Measurements from ENCODE around the gene PLCD1.
"Not testable (repeated sequence)": the region's sequence is repeated elsewhere in the genome, so short reads cannot be mapped to it uniquely, and the experiment has no call there.

Gene PLCD1

GRCh38 chr3:38033586-38033985 lies 4.1 kb upstream of the PLCD1 start:
- H3K36me3 ChIP-seq (replicated peaks in 1 of 2; ENCODE audit: control insufficient read depth in 2 of 2, insufficient read depth in 2 of 2, low read length in 2 of 2); DNase-seq (ENCODE audit: low spot score); H3K79me1 ChIP-seq (ENCODE audit: low read depth, low read length); H3K14ac ChIP-seq (ENCODE audit: low read length); H3K4me3 ChIP-seq (ENCODE audit: low read length in 2 of 2); H2BK120ac ChIP-seq (ENCODE audit: low read depth, low read length); H2BK5ac ChIP-seq (ENCODE audit: low read length); H3K9me3 ChIP-seq (replicated peaks in 1 of 2; ENCODE audit: control insufficient read depth in 2 of 2, insufficient read depth in 1 of 2, low read depth in 1 of 2, low read length in 2 of 2); H2BK12ac ChIP-seq (ENCODE audit: low read length); H3K4ac ChIP-seq (ENCODE audit: low read length); H3K9ac ChIP-seq (ENCODE audit: low read depth, low read length, poor library complexity); H3K23ac ChIP-seq (ENCODE audit: low read depth, low read length, poor library complexity); H2BK15ac ChIP-seq (ENCODE audit: low read length); H4K91ac ChIP-seq (ENCODE audit: low read depth, low read length, poor library complexity); H3K27ac ChIP-seq (replicated peaks; ENCODE audit: low read length); H2AK5ac ChIP-seq (ENCODE audit: low read depth, low read length); H3K4me2 ChIP-seq (ENCODE audit: insufficient read depth, low read length, poor library complexity, severe bottlenecking); H3K4me1 ChIP-seq (ENCODE audit: control insufficient read depth in 2 of 2, insufficient read depth in 1 of 2, low read depth in 1 of 2, low read length in 2 of 2); H2AFZ ChIP-seq (ENCODE audit: low read length); H4K8ac ChIP-seq (ENCODE audit: low read depth, low read length); H3K18ac ChIP-seq (ENCODE audit: low read length): not testable (repeated sequence)
- H3K27me3 ChIP-seq (ENCODE audit: control insufficient read depth in 3 of 3, insufficient read depth in 3 of 3, low read depth in 1 of 3, low read length in 3 of 3): peaks cover 0 to 33% (median 11%) of the 10 kb centered on the region in 3 experiments
- WGBS, 2 donors (ENCODE audit: extremely low coverage in 2 of 2, insufficient read length in 2 of 2, insufficient replicate concordance in 1 of 2): no CpG with 5 or more reads among the region's 7 CpGs

- Histone ChIP-seq H3K23ac (ENCODE audit: low read depth, low read length, poor library complexity) (no peak overlapping the region), H3K4me2 (ENCODE audit: insufficient read depth, low read length, poor library complexity, severe bottlenecking) (no peak overlapping the region), H3K36me3 (replicated peaks in 1 of 2; ENCODE audit: control insufficient read depth in 2 of 2, insufficient read depth in 2 of 2, low read length in 2 of 2) (peaks cover 3 to 8% of the 10 kb centered on the region in 2 donors), H3K9ac (ENCODE audit: low read depth, low read length, poor library complexity) (no peak overlapping the region), H3K27ac (replicated peaks; ENCODE audit: low read length) (no peak overlapping the region), H2BK15ac (ENCODE audit: low read length) (no peak overlapping the region), H3K14ac (ENCODE audit: low read length) (no peak overlapping the region), H4K8ac (ENCODE audit: low read depth, low read length) (no peak overlapping the region), H2BK5ac (ENCODE audit: low read length) (no peak overlapping the region), H4K91ac (ENCODE audit: low read depth, low read length, poor library complexity) (no peak overlapping the region), H2AK5ac (ENCODE audit: low read depth, low read length) (no peak overlapping the region), H3K79me1 (ENCODE audit: low read depth, low read length) (peaks cover 5% of the 10 kb centered on the region), H3K18ac (ENCODE audit: low read length) (no peak overlapping the region), H3K4ac (ENCODE audit: low read length) (no peak overlapping the region), H2AFZ (ENCODE audit: low read length) (no peak overlapping the region), H3K27me3 (ENCODE audit: control insufficient read depth in 3 of 3, insufficient read depth in 3 of 3, low read depth in 1 of 3, low read length in 3 of 3) (peaks cover 0 to 22% (median 18%) of the 10 kb centered on the region in 3 experiments), H3K4me1 (ENCODE audit: control insufficient read depth in 2 of 2, insufficient read depth in 1 of 2, low read depth in 1 of 2, low read length in 2 of 2) (peaks cover 12 to 15% of the 10 kb centered on the region in 2 donors), H2BK12ac (ENCODE audit: low read length) (no peak overlapping the region), H3K4me3 (ENCODE audit: low read length in 2 of 2) (no peak overlapping the region), H2BK120ac (ENCODE audit: low read depth, low read length) (no peak overlapping the region), H3K9me3 (replicated peaks in 1 of 2; ENCODE audit: control insufficient read depth in 2 of 2, insufficient read depth in 1 of 2, low read depth in 1 of 2, low read length in 2 of 2) (no peaks in the 10 kb centered on the region)
- no peak for DNase-seq (ENCODE audit: low spot score)
- WGBS, 2 donors (ENCODE audit: extremely low coverage in 2 of 2, insufficient read length in 2 of 2, insufficient replicate concordance in 1 of 2): no CpG with 5 or more reads among the region's 1 CpG
These were observed 3.0 kb upstream of the PLCD1 start for GRCh38 chr3:38032328-38032865.

GRCh38 chr3:38031022-38031994 lies 1.9 kb upstream of the PLCD1 start:
- H3K36me3 ChIP-seq (replicated peaks in 1 of 2; ENCODE audit: control insufficient read depth in 2 of 2, insufficient read depth in 2 of 2, low read length in 2 of 2): peaks cover 3 to 19% of the 10 kb centered on the region in 2 donors
- peak overlapping the region; percentile 91 for H2AK5ac ChIP-seq (ENCODE audit: low read depth, low read length)
- H3K4ac ChIP-seq (ENCODE audit: low read length): no peak overlapping the region
- peak overlapping the region; percentile 53 for H2BK15ac ChIP-seq (ENCODE audit: low read length)
- peaks cover 0 to 18% (median 17%) of the 10 kb centered on the region in 3 experiments for H3K27me3 ChIP-seq (ENCODE audit: control insufficient read depth in 3 of 3, insufficient read depth in 3 of 3, low read depth in 1 of 3, low read length in 3 of 3)
- H3K4me1 ChIP-seq (ENCODE audit: control insufficient read depth in 2 of 2, insufficient read depth in 1 of 2, low read depth in 1 of 2, low read length in 2 of 2): peaks cover 9 to 15% of the 10 kb centered on the region in 2 donors
- H3K4me3 ChIP-seq (ENCODE audit: low read length in 2 of 2): no peak overlapping the region
- H3K27ac ChIP-seq (replicated peaks; ENCODE audit: low read length): no peak overlapping the region
- H4K91ac ChIP-seq (ENCODE audit: low read depth, low read length, poor library complexity): no peak overlapping the region
- H3K18ac ChIP-seq (ENCODE audit: low read length): no peak overlapping the region
- no peak overlapping the region for H3K14ac ChIP-seq (ENCODE audit: low read length)
- no peak overlapping the region for H3K9ac ChIP-seq (ENCODE audit: low read depth, low read length, poor library complexity)
- no peaks in the 10 kb centered on the region for H3K9me3 ChIP-seq (replicated peaks in 1 of 2; ENCODE audit: control insufficient read depth in 2 of 2, insufficient read depth in 1 of 2, low read depth in 1 of 2, low read length in 2 of 2)
- H4K8ac ChIP-seq (ENCODE audit: low read depth, low read length): no peak overlapping the region
- WGBS, 2 donors (ENCODE audit: extremely low coverage in 2 of 2, insufficient read length in 2 of 2, insufficient replicate concordance in 1 of 2): no CpG with 5 or more reads among the region's 9 CpGs
- H2BK12ac ChIP-seq (ENCODE audit: low read length): peak overlapping the region; percentile 91
- H3K79me1 ChIP-seq (ENCODE audit: low read depth, low read length): peaks cover 5% of the 10 kb centered on the region
- peak overlapping the region; percentile 26 for H2BK5ac ChIP-seq (ENCODE audit: low read length)
- peak overlapping the region; percentile 39 for H3K23ac ChIP-seq (ENCODE audit: low read depth, low read length, poor library complexity)
- peak overlapping the region; percentile 38 for H2BK120ac ChIP-seq (ENCODE audit: low read depth, low read length)
- H2AFZ ChIP-seq (ENCODE audit: low read length): peak overlapping the region; percentile 55
- DNase-seq (ENCODE audit: low spot score): no peak
- H3K4me2 ChIP-seq (ENCODE audit: insufficient read depth, low read length, poor library complexity, severe bottlenecking): no peak overlapping the region
